Measurements from ENCODE around the gene MTHFD2L. TPM values are rescaled to one million over a fixed set of nuclear protein-coding genes. Genes with fewer than 3 reads are reported as not detected.

Gene MTHFD2L
- total RNA-seq, 2 experiments from 2014 or later = 6.5 to 6.8 TPM

DNA sequence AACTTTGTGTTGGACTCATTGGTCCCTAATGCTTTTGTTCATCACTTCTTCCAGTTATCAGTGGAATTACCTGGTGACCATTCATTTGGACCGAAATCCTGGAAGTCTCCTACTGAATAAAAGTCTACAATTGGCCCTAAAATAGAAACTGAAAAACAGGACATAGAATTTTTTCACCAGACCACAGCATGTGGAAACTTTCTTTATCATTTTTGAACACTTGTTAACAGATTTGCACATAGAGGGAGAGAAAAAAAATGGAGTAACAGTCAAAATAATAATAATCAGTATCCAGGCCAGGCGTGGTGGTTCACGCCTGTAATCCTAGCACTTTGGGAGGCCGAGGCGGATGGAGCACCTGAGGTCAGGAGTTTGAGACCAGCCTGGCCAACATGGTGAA, 157.5 kb downstream of the MTHFD2L start:
- CTCF ChIA-PET = no interaction called here
- no peaks in the 10 kb centered on the region for H3K27me3 Mint-ChIP-seq
- no peak overlapping the region for H3K4me3 Mint-ChIP-seq

DNA sequence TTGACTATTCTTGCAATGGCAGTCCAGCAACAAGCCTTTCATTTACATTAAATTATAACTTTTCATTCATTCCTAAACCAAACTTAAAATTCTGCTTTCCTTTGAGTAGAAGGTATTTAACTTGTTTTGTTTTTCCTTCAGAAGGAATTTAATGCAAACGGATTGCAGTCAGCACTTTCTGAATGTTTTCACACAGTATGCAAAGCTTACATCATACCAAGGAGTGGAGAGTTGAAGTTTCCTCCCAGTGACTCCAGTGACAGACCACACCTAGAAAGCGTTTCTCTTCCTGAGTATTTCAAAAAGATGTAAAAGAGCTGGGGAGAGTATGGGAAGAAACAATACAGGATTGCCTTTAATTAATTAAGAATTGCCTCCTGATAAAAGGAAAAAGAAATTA, 158.5 kb downstream of the MTHFD2L start:
- Mint-ChIP-seq H3K4me3 (no peak overlapping the region), H3K27ac (no peak overlapping the region), H3K9me3 (ENCODE audit: low read depth) (no peaks in the 10 kb centered on the region), H3K36me3 (no peaks in the 10 kb centered on the region), H3K4me1 (no peaks in the 10 kb centered on the region), H3K27me3 (peaks cover 6% of the 10 kb centered on the region)
- ATAC-seq = no peak
- CTCF ChIA-PET = interaction anchor here (1.0 kb wide), 1 partner anchor 128 kb away, joined by 3 read pairs; no protein-coding TSS in a partner anchor
- DNase-seq = no peak

More for the DNA sequence above, 157.5 kb downstream of the MTHFD2L start:
- Mint-ChIP-seq H3K27ac (no peak overlapping the region), H3K36me3 (no peaks in the 10 kb centered on the region), H3K9me3 (ENCODE audit: low read depth) (no peaks in the 10 kb centered on the region), H3K4me1 (no peaks in the 10 kb centered on the region)
- ATAC-seq (no peak), DNase-seq (no peak)

DNA sequence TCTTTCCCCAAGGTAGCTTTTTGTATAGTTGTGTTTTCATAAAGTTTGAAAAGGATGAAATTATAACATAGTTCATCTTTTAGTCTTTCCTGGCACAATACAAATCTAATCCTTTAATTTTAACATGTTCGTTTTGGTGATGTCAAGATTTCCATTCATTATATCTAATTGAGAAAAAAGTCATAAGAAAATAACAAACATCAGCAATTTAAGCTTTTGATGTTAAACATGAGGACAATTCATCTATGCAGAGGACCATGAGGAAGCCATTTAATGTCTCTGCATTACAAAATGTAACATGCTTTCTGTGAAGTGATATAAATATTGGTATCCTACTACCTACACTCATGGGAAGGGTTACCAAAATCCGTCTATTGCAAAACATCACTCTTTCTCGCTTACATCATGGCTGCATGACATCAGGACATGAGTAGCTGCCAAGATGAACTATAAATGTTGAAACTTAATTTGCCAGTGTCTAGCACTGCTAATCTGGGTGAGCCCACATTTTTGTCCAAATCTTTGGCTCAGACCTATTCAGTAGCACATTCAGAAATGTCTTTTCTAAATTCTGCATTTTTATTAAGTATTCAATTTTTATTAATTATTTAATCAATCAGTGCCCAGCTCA, 159.8 kb downstream of the MTHFD2L start:
- CTCF ChIA-PET = no interaction called here
- H3K4me1 Mint-ChIP-seq = no peaks in the 10 kb centered on the region

DNA sequence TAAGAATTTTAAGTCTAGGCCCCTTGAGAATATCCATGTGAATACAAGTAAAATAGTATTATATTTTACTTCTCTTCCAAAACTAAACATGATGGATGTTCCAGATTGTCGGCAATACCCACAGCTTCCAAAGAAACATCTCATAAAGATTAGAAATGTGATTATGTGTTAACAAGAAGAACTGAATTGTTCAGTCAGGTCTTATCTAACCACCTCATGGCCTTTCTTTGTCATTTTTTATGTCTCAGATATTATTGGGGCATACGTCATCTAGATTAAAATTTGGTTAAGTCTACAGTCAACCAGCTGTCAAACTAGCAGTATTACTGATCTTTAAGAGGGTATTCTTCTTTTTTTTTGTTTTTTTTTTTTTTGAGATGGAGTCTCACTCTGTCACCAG, 160.4 kb downstream of the MTHFD2L start:
- no peak for DNase-seq
- H3K27ac Mint-ChIP-seq = no peak overlapping the region
- no peaks in the 10 kb centered on the region for H3K9me3 Mint-ChIP-seq (ENCODE audit: low read depth)
- no peaks in the 10 kb centered on the region for H3K36me3 Mint-ChIP-seq
- H3K4me1 Mint-ChIP-seq = no peaks in the 10 kb centered on the region
- ATAC-seq = no peak
- peaks cover 15% of the 10 kb centered on the region for H3K27me3 Mint-ChIP-seq
- CTCF ChIA-PET = interaction anchor here (2.1 kb wide), 1 partner anchor 90 kb away, joined by 5 read pairs; no protein-coding TSS in a partner anchor
- no peak overlapping the region for H3K4me3 Mint-ChIP-seq

More for the DNA sequence above, 159.8 kb downstream of the MTHFD2L start:
- Mint-ChIP-seq H3K27ac (no peak overlapping the region), H3K4me3 (no peak overlapping the region), H3K9me3 (ENCODE audit: low read depth) (no peaks in the 10 kb centered on the region), H3K36me3 (no peaks in the 10 kb centered on the region), H3K27me3 (peaks cover 12% of the 10 kb centered on the region)
- no peak for ATAC-seq
- no peak for DNase-seq

DNA sequence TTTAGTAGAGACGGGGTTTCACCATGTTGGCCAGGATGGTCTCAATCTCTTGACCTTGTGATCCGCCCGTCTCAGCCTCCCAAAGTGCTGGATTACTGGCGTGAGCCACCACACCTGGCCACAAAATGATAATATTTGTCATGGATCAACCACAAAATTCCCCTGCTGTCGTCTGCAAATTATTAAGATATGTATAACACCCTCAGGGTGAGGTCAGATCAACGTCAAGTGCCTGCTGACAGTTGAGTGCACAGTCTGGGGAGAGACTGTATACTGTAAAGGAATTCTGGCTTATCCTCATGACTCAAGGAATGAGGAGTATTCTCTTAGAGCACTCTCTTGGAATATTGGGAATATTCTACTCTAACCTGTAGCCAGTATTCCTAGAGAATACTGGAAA, 161.6 kb downstream of the MTHFD2L start:
- no peak for DNase-seq
- Mint-ChIP-seq H3K36me3 (no peaks in the 10 kb centered on the region), H3K27ac (no peak overlapping the region), H3K9me3 (ENCODE audit: low read depth) (no peaks in the 10 kb centered on the region), H3K27me3 (peaks cover 26% of the 10 kb centered on the region), H3K4me3 (no peak overlapping the region), H3K4me1 (no peaks in the 10 kb centered on the region)
- CTCF ChIA-PET = interaction anchor here (1.2 to 2.1 kb wide), 3 partner anchors 41 to 356 kb away, joined by 3 to 7 read pairs (median 5); no protein-coding TSS in a partner anchor
- no peak for ATAC-seq

DNA sequence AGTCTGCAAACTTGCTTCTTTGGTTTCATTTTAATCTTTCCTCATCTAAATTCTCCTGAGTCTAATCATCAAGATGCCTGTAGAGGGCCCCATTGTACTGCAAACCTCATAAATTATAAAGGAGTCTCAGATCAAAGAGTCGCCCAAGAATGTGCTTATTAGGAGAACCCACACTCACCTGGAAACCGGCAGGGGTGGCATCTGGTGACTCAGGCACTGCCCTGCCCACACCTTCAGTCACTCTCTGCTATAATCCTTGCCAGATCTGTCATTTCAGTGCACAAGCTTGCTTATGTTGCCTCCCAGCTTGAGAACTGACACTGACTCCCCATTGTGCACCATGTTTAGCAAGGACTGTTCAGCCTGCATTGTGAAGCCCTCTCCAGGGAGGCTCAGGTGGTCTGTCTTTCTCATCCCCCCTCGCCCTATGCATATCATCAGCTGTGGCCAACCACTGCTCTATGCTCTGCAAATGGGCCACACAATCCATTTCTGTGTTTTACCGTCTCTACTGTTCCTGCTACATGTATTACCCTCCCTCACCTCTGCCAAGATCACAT, 162.7 kb downstream of the MTHFD2L start:
- H3K9me3 Mint-ChIP-seq (ENCODE audit: low read depth) = no peaks in the 10 kb centered on the region

DNA sequence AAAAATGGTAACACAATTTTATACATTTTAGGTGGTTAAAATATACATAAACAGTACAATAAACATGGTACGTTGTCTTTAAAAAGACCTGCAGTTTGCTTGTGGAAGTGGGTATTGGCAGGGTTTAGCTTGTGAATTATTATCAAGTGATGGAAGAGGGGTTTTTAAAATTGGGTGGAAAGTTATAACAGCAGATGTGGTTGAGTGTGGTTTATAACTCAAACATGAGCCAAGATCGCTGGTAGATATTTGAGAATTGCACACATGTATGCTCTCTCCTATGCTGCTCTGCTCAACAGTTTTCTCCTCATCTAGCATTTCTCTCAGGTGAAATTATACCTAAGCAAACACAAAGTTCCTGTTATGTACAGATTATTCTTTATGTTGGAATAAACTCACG, 164.4 kb downstream of the MTHFD2L start:
- Mint-ChIP-seq H3K27me3 (peaks cover 30% of the 10 kb centered on the region), H3K9me3 (ENCODE audit: low read depth) (no peaks in the 10 kb centered on the region), H3K4me3 (no peak overlapping the region), H3K36me3 (no peaks in the 10 kb centered on the region), H3K4me1 (no peaks in the 10 kb centered on the region), H3K27ac (no peak overlapping the region)
- DNase-seq (no peak), ATAC-seq (no peak)
- CTCF ChIA-PET = interaction anchor here (1.3 kb wide), 1 partner anchor 94 kb away, joined by 4 read pairs; no protein-coding TSS in a partner anchor

More for the DNA sequence above, 162.7 kb downstream of the MTHFD2L start:
- Mint-ChIP-seq H3K36me3 (no peaks in the 10 kb centered on the region), H3K4me1 (no peaks in the 10 kb centered on the region), H3K4me3 (no peak overlapping the region), H3K27ac (no peak overlapping the region), H3K27me3 (peaks cover 30% of the 10 kb centered on the region)
- peak; percentile 42 for DNase-seq
- CTCF ChIA-PET = interaction anchor here (1.0 to 1.7 kb wide), 7 partner anchors 30 to 355 kb away, joined by 3 to 7 read pairs (median 3); no protein-coding TSS in a partner anchor
- peak; percentile 69 for ATAC-seq

DNA sequence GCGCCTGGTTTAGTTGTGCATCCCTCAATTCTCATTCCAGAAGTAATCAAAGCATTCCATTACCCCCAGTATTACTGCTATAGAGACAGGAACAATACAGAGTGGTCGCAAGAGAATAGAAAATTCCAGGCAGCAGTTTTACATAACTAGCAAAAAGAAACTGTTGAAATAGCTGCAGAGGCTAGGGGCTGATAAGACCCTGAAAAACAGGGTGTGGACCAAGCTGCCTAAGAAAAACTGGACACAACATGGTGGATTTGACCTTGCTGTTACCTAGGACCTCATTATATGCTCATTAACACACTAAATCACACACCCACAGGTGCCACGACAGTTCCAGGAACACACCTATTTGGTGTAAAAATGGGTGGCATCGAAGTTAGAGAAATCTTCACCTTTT, 165.7 kb downstream of the MTHFD2L start:
- ATAC-seq (no peak), DNase-seq (no peak)
- no peaks in the 10 kb centered on the region for H3K4me1 Mint-ChIP-seq
- CTCF ChIA-PET = interaction anchor here (1.0 kb wide), 1 partner anchor 352 kb away, joined by 3 read pairs; no protein-coding TSS in a partner anchor
- H3K9me3 Mint-ChIP-seq (ENCODE audit: low read depth) = no peaks in the 10 kb centered on the region
- no peak overlapping the region for H3K27ac Mint-ChIP-seq
- no peaks in the 10 kb centered on the region for H3K36me3 Mint-ChIP-seq
- peaks cover 37% of the 10 kb centered on the region for H3K27me3 Mint-ChIP-seq
- no peak overlapping the region for H3K4me3 Mint-ChIP-seq

DNA sequence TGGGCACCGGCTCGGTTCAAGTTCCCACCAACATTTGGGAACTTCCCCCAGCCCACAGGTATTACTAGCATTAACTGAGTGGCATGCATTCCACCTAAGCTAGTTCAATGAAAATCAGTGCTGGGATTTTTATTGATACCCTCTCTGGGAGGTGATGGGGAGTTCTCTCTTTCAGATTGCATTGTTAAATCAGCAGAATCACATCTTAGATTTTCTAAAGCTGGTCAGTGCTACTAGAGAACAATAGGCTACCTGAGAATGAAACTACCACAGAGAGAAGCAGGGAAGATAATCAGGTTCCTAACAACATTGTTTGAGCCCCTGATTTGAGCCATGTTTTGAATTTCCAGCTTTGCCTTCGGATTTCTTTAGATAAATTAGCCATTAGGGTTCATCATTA, 166.3 kb downstream of the MTHFD2L start:
- no peaks in the 10 kb centered on the region for H3K9me3 Mint-ChIP-seq (ENCODE audit: low read depth)
- CTCF ChIA-PET = no interaction called here
- DNase-seq (no peak), ATAC-seq (no peak)
- peaks cover 43% of the 10 kb centered on the region for H3K27me3 Mint-ChIP-seq
- H3K4me1 Mint-ChIP-seq = no peaks in the 10 kb centered on the region
- no peak overlapping the region for H3K27ac Mint-ChIP-seq
- H3K4me3 Mint-ChIP-seq = no peak overlapping the region
- no peaks in the 10 kb centered on the region for H3K36me3 Mint-ChIP-seq

DNA sequence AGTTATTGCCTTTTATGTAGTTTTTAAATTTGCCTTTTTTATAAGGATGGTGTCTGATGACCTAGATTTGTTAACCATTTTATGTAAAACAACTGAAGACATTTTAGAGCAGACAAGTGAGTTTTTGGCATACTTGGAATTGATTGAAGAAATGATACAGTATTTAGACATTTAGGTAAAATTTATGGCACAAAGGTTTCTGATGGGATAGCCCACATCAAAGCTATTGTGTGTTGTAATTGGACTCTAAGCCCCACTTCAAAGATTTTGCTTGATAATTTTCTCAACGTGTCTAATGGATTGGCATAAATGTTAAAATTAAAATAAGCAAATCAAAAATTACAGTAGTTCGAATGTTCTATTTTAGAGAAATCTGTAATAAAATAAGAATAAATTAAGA, 168.0 kb downstream of the MTHFD2L start:
- CTCF ChIA-PET = no interaction called here
- peaks cover 50% of the 10 kb centered on the region for H3K27me3 Mint-ChIP-seq
- H3K27ac Mint-ChIP-seq = no peak overlapping the region
- H3K9me3 Mint-ChIP-seq (ENCODE audit: low read depth) = no peaks in the 10 kb centered on the region
- H3K4me3 Mint-ChIP-seq = no peak overlapping the region
- ATAC-seq (no peak), DNase-seq (no peak)
- H3K4me1 Mint-ChIP-seq = no peaks in the 10 kb centered on the region
- no peaks in the 10 kb centered on the region for H3K36me3 Mint-ChIP-seq

DNA sequence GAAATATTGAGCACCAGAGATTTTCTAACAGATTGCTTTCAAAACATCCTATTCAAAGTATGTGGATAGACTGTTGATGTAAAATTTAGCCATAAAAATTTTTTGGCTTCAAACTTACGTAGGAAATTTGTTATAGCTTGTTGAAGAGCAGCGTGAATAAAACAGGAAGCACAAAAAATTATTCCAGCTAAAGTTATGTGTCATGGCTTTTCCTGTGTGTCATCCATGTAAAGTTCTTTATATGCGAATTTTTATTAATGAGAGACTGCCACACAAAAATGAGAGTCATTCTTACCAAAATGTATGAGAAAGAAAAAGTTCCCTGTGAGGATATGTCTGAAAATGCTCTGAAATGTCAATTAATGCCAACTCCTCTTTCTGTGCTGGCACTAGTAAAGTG, 169.8 kb downstream of the MTHFD2L start:
- Mint-ChIP-seq H3K27ac (no peak overlapping the region), H3K27me3 (peaks cover 42% of the 10 kb centered on the region), H3K4me3 (no peak overlapping the region), H3K9me3 (ENCODE audit: low read depth) (no peaks in the 10 kb centered on the region), H3K4me1 (no peaks in the 10 kb centered on the region), H3K36me3 (no peaks in the 10 kb centered on the region)
- DNase-seq (no peak), ATAC-seq (no peak)
- CTCF ChIA-PET = no interaction called here

DNA sequence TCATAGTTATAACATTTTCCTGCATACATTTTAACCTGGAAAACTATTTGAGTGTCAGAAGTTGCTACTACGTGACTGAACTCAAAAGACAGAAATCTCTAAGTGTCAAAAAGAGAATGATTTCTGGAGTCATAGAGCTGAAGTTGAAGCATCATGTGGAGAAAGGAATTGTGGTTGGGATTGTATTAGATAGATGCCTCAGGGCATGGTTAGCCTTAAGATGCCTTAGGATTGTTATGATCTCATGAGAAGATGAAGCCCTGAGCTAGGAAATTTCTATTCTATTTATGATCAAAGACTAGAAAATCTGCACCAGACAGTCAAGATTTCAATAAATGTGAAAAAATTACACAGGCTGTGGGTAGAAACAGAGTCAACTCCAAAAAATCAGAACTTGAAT, 170.6 kb downstream of the MTHFD2L start:
- peaks cover 38% of the 10 kb centered on the region for H3K27me3 Mint-ChIP-seq
- no peak for ATAC-seq
- H3K9me3 Mint-ChIP-seq (ENCODE audit: low read depth) = no peaks in the 10 kb centered on the region
- H3K4me3 Mint-ChIP-seq = no peak overlapping the region
- CTCF ChIA-PET = no interaction called here
- no peaks in the 10 kb centered on the region for H3K36me3 Mint-ChIP-seq
- no peak overlapping the region for H3K27ac Mint-ChIP-seq
- no peak for DNase-seq
- H3K4me1 Mint-ChIP-seq = no peaks in the 10 kb centered on the region

DNA sequence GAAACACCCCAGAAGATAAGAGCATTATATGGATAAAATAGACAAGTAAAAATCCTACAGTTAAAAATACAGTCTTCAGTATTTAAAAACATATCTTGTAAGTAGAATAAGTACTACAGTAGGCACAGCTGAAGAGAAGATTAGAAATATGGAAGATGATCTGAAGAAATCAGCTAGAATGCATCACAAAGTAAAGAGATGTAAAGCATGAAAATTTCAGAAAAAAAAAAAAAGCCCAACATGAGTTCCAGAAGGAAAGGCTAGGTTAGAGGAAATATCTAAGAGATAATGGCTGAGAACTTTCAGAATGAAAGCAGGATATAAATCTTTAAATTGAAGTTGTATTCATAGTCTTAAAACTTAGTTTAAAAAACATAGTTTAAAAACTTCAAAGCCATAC, 171.4 kb downstream of the MTHFD2L start:
- Mint-ChIP-seq H3K36me3 (no peaks in the 10 kb centered on the region), H3K9me3 (ENCODE audit: low read depth) (no peaks in the 10 kb centered on the region), H3K4me3 (no peak overlapping the region), H3K27me3 (peaks cover 33% of the 10 kb centered on the region), H3K4me1 (no peaks in the 10 kb centered on the region), H3K27ac (no peak overlapping the region)
- CTCF ChIA-PET = no interaction called here
- no peak for DNase-seq
- no peak for ATAC-seq

DNA sequence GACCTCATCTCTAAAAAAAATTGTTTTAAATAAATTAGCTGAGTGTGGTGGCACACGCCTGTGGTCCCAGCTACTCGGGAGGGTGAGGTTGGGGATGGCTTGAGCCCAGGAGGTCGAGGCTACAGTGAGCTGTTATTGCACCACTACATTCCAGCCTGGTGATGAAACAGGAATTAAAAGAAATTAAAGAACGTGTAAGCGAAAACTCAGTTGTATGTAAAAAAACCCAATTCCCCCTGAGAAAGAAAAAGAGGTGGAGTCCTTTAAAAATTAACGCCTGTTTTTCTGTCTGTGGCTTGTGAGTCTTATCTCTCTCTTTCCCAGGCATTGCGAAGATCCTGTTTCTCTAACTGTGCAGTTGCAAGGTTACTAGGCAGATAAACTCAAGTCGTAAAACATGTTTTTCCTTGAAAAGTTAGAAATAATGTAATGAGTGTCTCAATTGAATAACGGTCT, 172.4 kb downstream of the MTHFD2L start:
- DNase-seq = no peak
- CTCF ChIA-PET = no interaction called here
- peaks cover 32% of the 10 kb centered on the region for H3K27me3 Mint-ChIP-seq
- H3K27ac Mint-ChIP-seq = no peak overlapping the region
- no peak for ATAC-seq
- no peaks in the 10 kb centered on the region for H3K4me1 Mint-ChIP-seq
- H3K4me3 Mint-ChIP-seq = no peak overlapping the region
- H3K36me3 Mint-ChIP-seq = no peaks in the 10 kb centered on the region
- H3K9me3 Mint-ChIP-seq (ENCODE audit: low read depth) = no peaks in the 10 kb centered on the region
